K562 (cell line): Measurements from ENCODE around the gene ANAPC10. TPM values are rescaled to one million over a fixed set of nuclear protein-coding genes. Genes with fewer than 3 reads are reported as not detected.

Experiments
- CEBPZ ChIP-seq: fragments of 150-350 bp; IDR thresholded peaks from 2 replicates; pipeline ENCODE4 v1.6.1; 2014; ENCODE audit warnings: low read depth, mild to moderate bottlenecking, low read length, borderline replicate concordance
- CHD1 ChIP-seq: fragments of 200-600 bp; sonication (generic); IDR thresholded peaks from one replicate; pipeline ENCODE4 v1.6.1; 2012; ENCODE audit warnings: mild to moderate bottlenecking, moderate library complexity, low read length, inconsistent platforms
- CREB3 ChIP-seq: fragments of 450-650 bp; conservative IDR thresholded peaks from 2 replicates; pipeline ENCODE4 v1.6.1; 2016; ENCODE audit warnings: missing genetic modification characterization, low read depth, mild to moderate bottlenecking, missing compliant biosample characterization, moderate library complexity
- DIDO1 ChIP-seq: fragments of 450-650 bp; IDR thresholded peaks from 2 replicates; pipeline ENCODE4 v1.6.1; 2016; ENCODE audit warnings: low read depth, missing biosample characterization, missing genetic modification characterization
- EP400 ChIP-seq: fragments of 450-650 bp; IDR thresholded peaks from 2 replicates; pipeline ENCODE4 v1.6.1; 2017; ENCODE audit warnings: antibody characterized with exemption, mild to moderate bottlenecking, moderate library complexity
- HDAC1 ChIP-seq, 2 experiments: fragments of 450-650 bp; IDR thresholded peaks; 2 replicates each; pipeline ENCODE4 v1.6.1; 2016 to 2017; ENCODE audit warnings: inconsistent platforms in 1 of 2, mild to moderate bottlenecking in 1 of 2, moderate library complexity in 1 of 2
- HDAC2 ChIP-seq: fragments of 450-650 bp; IDR thresholded peaks from 2 replicates; pipeline ENCODE4 v1.6.1; 2016; ENCODE audit warnings: mild to moderate bottlenecking
- HES1 ChIP-seq: fragments of 450-650 bp; IDR thresholded peaks from 2 replicates; pipeline ENCODE4 v1.6.1; 2016; ENCODE audit warnings: low read depth, mild to moderate bottlenecking, moderate library complexity
- MECOM ChIP-seq: fragments of 250-450 bp; sonication (Bioruptor Pico); IDR thresholded peaks from 2 replicates; pipeline ENCODE4 v1.8.0; 2022; ENCODE audit warnings: inconsistent platforms
- NR2C2 ChIP-seq, 2 experiments: fragments of 200-800 bp in 1 of 2; sonication (Bioruptor generic) in 1 of 2; sonication (generic) in 1 of 2; formaldehyde crosslinking in 1 of 2; IDR thresholded peaks; 2 replicates each; pipeline versions ENCODE4 v1.6.1 to v1.8.0; 2016 to 2022; ENCODE audit warnings: mild to moderate bottlenecking in 1 of 2, missing compliant biosample characterization in 1 of 2, missing genetic modification characterization in 1 of 2, missing genetic modification reagents in 1 of 2
- POLR2A ChIP-seq: fragments of 450-650 bp; conservative IDR thresholded peaks from 2 replicates; pipeline ENCODE4 v1.6.1; 2016
- RBM17 ChIP-seq: fragments of 200-400 bp; formaldehyde crosslinking; IDR thresholded peaks from 2 replicates; pipeline ENCODE4 v1.6.1; 2017; ENCODE audit warnings: low read depth, mild to moderate bottlenecking, low read length, borderline replicate concordance
- RCOR1 ChIP-seq, 2 experiments: IDR thresholded peaks; 2 replicates each; pipeline ENCODE4 v1.6.1; 2012; ENCODE audit warnings: low read depth in 2 of 2, low read length in 2 of 2, borderline replicate concordance in 1 of 2, improper control_type of control experiment in 1 of 2
- TAL1 ChIP-seq: fragments of 450-650 bp; IDR thresholded peaks from 2 replicates; pipeline ENCODE4 v1.6.1; 2016; ENCODE audit warnings: mild to moderate bottlenecking
- ZNF23 ChIP-seq: fragments of 250-450 bp; sonication (Bioruptor Pico); IDR thresholded peaks from 2 replicates; pipeline ENCODE4 v1.4.0; 2020; ENCODE audit warnings: mild to moderate bottlenecking
- ZNF644 ChIP-seq: fragments of 200-800 bp; sonication (Bioruptor generic); IDR thresholded peaks from 2 replicates; pipeline ENCODE4 v1.6.1; 2016; ENCODE audit warnings: low read depth, missing genetic modification characterization, missing compliant biosample characterization
- ZNF778 ChIP-seq: fragments of 450-650 bp; formaldehyde crosslinking; IDR thresholded peaks from 2 replicates; pipeline ENCODE4 v1.4.0; 2020; ENCODE audit warnings: mild to moderate bottlenecking, moderate library complexity
- ZNF780A ChIP-seq: fragments of 250-450 bp; sonication (Bioruptor Pico); IDR thresholded peaks from 2 replicates; pipeline ENCODE4 v1.5.0; 2021; ENCODE audit warnings: mild to moderate bottlenecking
- polyA plus RNA-seq, 8 experiments: library from polyadenylated mRNA; depleted of rRNA in 4 of 8; stranded (reverse) in 5 of 8; unstranded in 3 of 8; fragments of >200 nt; fragmentation: Nextera tagmentation in 2 of 8; fragmentation: Illumina TruSeq in 1 of 8; extraction: Ambion mirVana in 2 of 8; extraction: Trizol in 1 of 8; gene quantifications; 2 replicates each; pipeline versions ENCODE4 v1.2.1 to v1.2.3, GENCODE V29; 2011 to 2014; ENCODE audit warnings: inconsistent platforms in 1 of 8, missing spikeins in 1 of 8
- total RNA-seq, 7 experiments: library from RNA; depleted of rRNA in 6 of 7; stranded (reverse); fragments of >200 nt in 6 of 7; fragmentation: Illumina TruSeq in 2 of 7; extraction: Trizol in 2 of 7; gene quantifications; 2 replicates each; pipeline versions ENCODE4 v1.2.1 to v1.2.3, GENCODE V29; 2011 to 2021; ENCODE audit warnings: low replicate concordance in 1 of 7
- TF ChIP-seq, protein P1 (sequence below): fragments of 250-450 bp; sonication (Bioruptor Pico); IDR thresholded peaks from 2 replicates; pipeline ENCODE4 v1.4.0; 2020; ENCODE audit warnings: mild to moderate bottlenecking

The ANAPC10 gene
- total and polyA plus RNA-seq, 9 of the 15 experiments (the other 6 are each of a cell fraction or from before 2014, with no cell fraction given): 31.0 to 96.2 (median 60.3) TPM

DNA sequence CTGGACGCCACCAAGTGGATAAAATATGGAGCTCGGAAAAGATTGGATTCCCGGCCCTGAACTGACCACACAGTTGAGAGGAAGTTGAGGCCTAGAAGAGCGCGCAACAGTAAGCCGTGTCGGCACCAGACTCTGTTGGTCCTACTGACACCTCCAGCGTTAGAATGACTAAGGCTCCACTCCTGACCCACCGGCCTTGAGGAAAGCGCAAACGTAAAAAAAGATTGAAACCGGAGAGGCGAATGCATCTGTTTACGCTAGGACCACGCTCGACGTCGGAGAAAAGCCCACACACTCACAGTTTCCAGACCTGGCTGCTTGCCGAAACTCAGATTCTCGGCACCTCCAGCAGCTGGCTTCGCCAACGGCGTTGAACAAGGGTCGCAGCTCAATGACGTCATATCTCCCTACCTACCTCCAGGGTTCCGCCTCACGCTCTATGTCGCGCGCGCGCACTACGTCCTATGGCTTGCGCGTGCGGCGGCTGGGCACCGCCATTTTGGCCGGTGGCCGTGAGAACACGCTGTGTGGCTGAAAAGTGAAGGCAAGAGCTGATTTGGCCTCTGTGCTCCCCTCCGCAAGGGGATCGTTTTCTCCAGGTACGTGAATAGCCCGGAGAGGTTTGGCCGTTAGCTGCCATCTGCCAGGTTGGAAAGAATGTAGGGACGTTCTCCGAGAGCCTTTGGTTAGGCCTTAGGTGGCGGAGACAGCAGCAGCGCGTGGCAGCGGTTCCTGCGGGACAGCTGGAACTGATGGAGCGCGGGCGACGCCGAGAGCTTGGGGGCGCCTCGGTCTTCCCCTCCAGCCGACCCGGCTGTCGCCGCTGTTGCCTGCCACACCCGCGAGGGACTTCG lies at the start of gene ANAPC10, which contains the start of gene ABCE1 (continued):
- TF ChIP-seq CREB3 (no peak), ZNF23 (CRISPR knock-in tag) (no peak), ZNF780A (CRISPR knock-in tag) (no peak), TAL1 (no peak), HDAC1 (IDR thresholded peaks at IDR 0.05) (peak; percentile 74 to 99; a peak in 3 of 4 replicates), NR2C2 (CRISPR knock-in tag; IDR thresholded peaks at IDR 0.05) (peak; percentile 54; the same call in 1 of the 2 replicates), NR2C2 (tag; IDR thresholded peaks at IDR 0.05) (peak; percentile 49; the same call in 1 of the 2 replicates), POLR2A (peak; percentile 95), RBM17 (no peak), CEBPZ (no peak), MECOM (CRISPR knock-in tag) (no peak), HDAC2 (peak; percentile 91; the same call in 1 of the 2 replicates), DIDO1 (tag) (peak; percentile 82), RCOR1 (IDR thresholded peaks at IDR 0.05; ENCODE audit: borderline replicate concordance in 1 of 2, low read depth in 2 of 2, low read length in 2 of 2) (no peak), CHD1 (peak; percentile 72), HES1 (no peak), ZNF644 (tag) (peak; percentile 71; the same call in 1 of the 2 replicates), EP400 (peak; percentile 100), ZNF778 (CRISPR knock-in tag) (no peak)
- TF ChIP-seq, protein P1, sequence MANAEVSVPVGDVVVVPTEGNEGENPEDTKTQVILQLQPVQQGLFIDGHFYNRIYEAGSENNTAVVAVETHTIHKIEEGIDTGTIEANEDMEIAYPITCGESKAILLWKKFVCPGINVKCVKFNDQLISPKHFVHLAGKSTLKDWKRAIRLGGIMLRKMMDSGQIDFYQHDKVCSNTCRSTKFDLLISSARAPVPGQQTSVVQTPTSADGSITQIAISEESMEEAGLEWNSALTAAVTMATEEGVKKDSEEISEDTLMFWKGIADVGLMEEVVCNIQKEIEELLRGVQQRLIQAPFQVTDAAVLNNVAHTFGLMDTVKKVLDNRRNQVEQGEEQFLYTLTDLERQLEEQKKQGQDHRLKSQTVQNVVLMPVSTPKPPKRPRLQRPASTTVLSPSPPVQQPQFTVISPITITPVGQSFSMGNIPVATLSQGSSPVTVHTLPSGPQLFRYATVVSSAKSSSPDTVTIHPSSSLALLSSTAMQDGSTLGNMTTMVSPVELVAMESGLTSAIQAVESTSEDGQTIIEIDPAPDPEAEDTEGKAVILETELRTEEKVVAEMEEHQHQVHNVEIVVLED (CRISPR knock-in tag): peak; percentile 95
